Right cardiac atrium (tissue), 5 donors: ENCODE measurements around the gene AKIRIN2. TPM values are rescaled to one million over a fixed set of nuclear protein-coding genes. Genes with fewer than 3 reads are reported as not detected.
"Not testable (repeated sequence)": the region's sequence is repeated elsewhere in the genome, so short reads cannot be mapped to it uniquely, and the experiment has no call there.

ENCODE experiments used
- ATAC-seq, 2 donors: fragments of 200-7000 bp; cut with Tn5 transposase; one replicate each; pipeline versions ENCODE4 v1.8.0 to v1.9.1; 2020; ENCODE audit warnings: moderate library complexity in 2 of 2, mild to moderate bottlenecking in 1 of 2
- DNase-seq, 3 donors: peaks; one replicate each; pipeline ENCODE4 v3.0.0-alpha.2; 2020
- H3K27ac ChIP-seq: one replicate; pipeline ENCODE4 v1.5.1; 2013; ENCODE audit warnings: mild to moderate bottlenecking, low read length, control low read depth, moderate library complexity
- H3K27me3 ChIP-seq: one replicate; pipeline ENCODE4 v1.6.1; 2013; ENCODE audit not compliant: control insufficient read depth, insufficient read depth
- H3K4me1 ChIP-seq: one replicate; pipeline ENCODE4 v1.6.1; 2013; ENCODE audit warnings: low read length; ENCODE audit not compliant: control insufficient read depth, insufficient read depth
- H3K4me3 ChIP-seq: one replicate; pipeline ENCODE4 v1.5.1; 2013; ENCODE audit warnings: low read length, control low read depth
- H3K9me3 ChIP-seq: one replicate; pipeline ENCODE4 v1.6.1; 2013; ENCODE audit warnings: low read length; ENCODE audit not compliant: control insufficient read depth
- WGBS: extraction: QIAGEN DNeasy Blood & Tissue Kit; methylation state at CpG from one replicate; pipeline ENCODE4 v1.1.7; 2013; 5-methylcytosine and 5-hydroxymethylcytosine counted together
- intact Hi-C, 4 donors: fragments of 100-400 bp; cut with DNase I; formaldehyde crosslinking; loops; one replicate each; pipeline versions ENCODE4 v1.11.0 to v1.14.0; 2022 to 2023
- polyA plus RNA-seq: library from polyadenylated mRNA; stranded (reverse); fragments of 200-250 nt; gene quantifications from one replicate; pipeline ENCODE4 v1.2.3, GENCODE V29; 2013
- total RNA-seq, 4 donors: library from RNA; stranded (reverse); fragmentation: NEBNext Ultra II Directional; extraction: Animal tissue kit (Norgen Biotek cat#: 25700); gene quantifications; one replicate each; pipeline ENCODE4 v1.2.1, GENCODE V29; 2021
- donor health status: healthy with polysubstance abuse.
- donor health status: DM: no; HTN: yes; CAD: no.
- donor health status: DM: no; HTN: no; CAD: no.
- donor health status: DM: no; HTN: yes; CAD: no; lungs with severe emphysema.
- donor health status: DM: yes; HTN: yes; CAD: no.

The AKIRIN2 gene
- total and polyA plus RNA-seq, 5 donors: 32.6 to 39.7 (median 37.3) TPM

DNA sequence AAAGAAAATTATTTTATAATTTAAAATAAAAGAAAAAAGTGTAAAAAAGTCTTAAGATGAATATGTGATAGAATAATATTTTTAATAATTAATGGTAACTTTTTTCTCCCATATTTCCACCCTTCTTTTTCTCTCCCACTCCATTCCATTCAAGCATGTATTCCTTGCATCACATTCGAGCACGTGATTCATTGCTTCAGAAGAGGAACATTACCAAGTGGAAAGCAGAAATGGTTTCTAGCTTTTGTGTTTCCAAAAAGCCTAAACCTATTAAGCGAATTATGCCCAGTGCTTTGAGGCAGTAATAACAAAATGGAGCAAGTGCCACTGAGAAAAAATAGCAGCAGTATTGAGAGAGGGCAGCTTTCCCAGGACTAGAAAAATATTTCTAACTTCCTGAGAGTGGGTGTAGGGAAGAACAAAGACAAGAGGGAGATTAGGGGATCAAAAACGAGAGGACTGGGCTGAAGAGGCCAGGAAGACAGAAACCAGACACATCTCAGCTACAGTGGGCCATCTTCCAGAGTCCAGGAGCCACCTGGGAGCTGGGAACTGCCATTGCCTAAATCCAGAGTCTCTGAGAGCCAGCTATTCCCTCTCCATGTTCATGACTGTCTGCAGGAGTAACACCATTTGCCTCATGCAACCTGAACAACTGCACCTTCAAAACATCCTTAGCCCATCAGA lies 15.0 kb upstream of the AKIRIN2 start:
- Histone ChIP-seq H3K4me3 (no peak overlapping the region), H3K9me3 (no peaks in the 10 kb centered on the region), H3K4me1 (no peaks in the 10 kb centered on the region), H3K27me3 (no peaks in the 10 kb centered on the region), H3K27ac (no peak overlapping the region)
- 48% methylated on average over 4 of the region's 4 CpGs for WGBS
- intact Hi-C loops: no loop called here
- ATAC-seq: no peak
- DNase-seq: no peak

DNA sequence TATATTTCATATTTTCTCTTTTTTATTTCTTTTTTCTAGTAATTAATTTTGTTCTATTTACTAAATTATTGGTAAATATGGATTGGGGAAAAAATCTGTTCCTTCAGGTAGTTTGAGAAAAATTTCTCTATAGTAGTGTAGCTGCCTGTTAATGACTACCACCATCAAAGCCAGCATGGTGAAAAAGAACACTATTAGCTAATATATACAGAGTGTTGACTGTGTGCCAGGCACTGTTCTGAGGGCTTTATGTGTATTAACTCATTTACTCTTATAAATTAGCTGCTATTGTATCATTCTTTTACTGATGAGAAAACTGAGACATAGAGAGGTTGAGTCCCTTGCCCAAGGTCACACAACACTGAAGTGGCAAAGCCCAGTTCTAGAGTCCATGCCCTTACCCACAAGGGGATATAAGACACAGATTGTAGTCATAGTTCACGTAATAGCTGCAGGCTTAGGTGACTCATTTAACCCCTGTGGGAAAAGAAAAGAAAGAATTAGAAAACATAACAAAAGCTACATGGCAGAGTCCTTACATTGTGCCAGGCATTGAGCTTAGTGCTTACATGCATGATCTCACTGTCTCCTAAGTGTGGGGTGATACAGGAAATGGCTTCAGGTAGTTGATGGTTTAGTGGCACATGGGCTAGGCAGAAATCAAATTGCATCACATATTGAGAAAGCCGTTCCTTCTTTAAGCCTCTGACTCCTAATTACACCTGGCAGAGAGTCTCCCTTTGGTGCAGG lies 12.2 kb upstream of the AKIRIN2 start:
- H3K4me3 ChIP-seq: no peak overlapping the region
- ATAC-seq: no peak
- peaks cover 2% of the 10 kb centered on the region for H3K4me1 ChIP-seq
- DNase-seq: no peak
- no peaks in the 10 kb centered on the region for H3K27me3 ChIP-seq
- 71% methylated on average over 2 of the region's 2 CpGs for WGBS
- no peak overlapping the region for H3K27ac ChIP-seq
- intact Hi-C loops: no loop called here
- H3K9me3 ChIP-seq: no peaks in the 10 kb centered on the region

DNA sequence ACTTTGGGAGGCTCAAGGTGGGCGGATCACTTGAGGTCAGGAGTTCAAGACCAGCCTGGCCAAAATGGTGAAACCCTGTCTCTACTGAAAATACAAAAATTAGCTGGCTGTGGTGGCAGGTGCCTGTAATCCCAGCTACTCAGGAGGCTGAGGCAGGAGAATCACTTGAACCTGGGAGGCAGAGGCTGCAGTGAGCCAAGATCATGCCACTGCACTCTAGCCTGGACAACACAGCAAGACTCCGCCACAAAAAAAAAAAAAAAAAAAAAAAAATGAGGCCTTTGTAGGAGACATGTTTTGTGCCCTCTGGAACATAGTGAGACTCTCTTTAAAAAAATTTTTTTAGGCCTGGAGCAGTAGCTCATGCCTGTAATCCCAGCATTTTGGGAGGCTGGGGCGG lies 10.7 kb upstream of the AKIRIN2 start:
- H3K27me3 ChIP-seq, H3K4me3 ChIP-seq, H3K27ac ChIP-seq, DNase-seq, H3K9me3 ChIP-seq, intact Hi-C loops, ATAC-seq, H3K4me1 ChIP-seq: not testable (repeated sequence)
- 94% methylated on average over 3 of the region's 3 CpGs for WGBS

DNA sequence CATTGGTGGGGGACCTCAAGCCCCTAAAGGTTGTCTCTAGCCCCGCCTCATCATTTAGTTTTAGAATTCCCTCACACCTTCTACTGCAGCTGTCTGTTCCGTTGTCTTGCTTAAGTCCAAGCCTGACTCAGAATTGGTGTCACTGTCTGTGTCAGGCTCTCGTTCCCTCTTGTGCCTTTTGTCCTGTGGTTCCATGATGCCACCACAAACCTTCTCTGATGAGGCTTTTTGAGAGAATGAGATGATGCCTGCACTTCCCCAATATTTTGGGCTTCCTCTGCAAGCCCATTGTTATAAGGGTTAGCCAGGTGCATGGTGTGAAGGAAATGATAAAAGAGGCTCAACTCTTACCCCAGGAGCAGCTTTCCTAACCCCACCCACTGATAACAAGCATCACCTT lies 8.1 kb upstream of the AKIRIN2 start:
- H3K4me3 ChIP-seq: no peak overlapping the region
- DNase-seq (no peak), ATAC-seq (no peak)
- intact Hi-C loops: no loop called here
- H3K27ac ChIP-seq: no peak overlapping the region
- 73% methylated on average over 3 of the region's 3 CpGs for WGBS
- no peaks in the 10 kb centered on the region for H3K27me3 ChIP-seq
- H3K9me3 ChIP-seq: no peaks in the 10 kb centered on the region
- H3K4me1 ChIP-seq: peaks cover 2% of the 10 kb centered on the region

DNA sequence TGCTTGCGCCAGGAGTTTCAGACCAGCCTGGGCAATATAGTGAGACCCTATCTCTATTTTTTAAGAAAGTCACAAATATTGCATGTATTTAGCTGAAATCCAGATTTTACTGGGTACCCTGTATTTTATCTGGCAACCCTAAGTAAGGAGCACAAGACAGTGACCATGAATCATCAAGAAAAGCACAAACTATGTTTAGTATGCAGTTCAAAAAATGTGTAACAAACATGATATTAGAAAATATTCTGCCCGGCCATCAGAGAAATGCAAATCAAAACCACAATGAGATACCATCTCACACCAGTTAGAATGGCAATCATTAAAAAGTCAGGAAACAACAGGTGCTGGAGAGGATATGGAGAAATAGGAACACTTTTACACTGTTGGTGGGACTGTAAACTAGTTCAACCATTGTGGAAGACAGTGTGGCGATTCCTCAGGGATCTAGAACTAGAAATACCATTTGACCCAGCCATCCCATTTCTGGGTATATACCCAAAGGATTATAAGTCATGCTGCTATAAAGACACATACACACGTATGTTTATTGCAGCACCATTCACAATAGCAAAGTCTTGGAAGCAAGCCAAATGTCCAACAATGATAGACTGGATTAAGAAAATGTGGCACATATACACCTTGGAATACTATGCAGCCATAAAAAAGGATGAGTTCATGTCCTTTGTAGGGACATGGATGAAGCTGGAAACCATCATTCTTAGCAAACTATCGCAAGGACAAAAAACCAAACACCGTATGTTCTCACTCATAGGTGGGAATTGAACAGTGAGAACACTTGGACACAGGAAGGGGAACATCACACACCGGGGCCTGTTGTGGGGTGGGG lies 6.8 kb upstream of the AKIRIN2 start:
- WGBS: 93% methylated on average over 6 of the region's 7 CpGs
- H3K4me1 ChIP-seq, H3K27me3 ChIP-seq, intact Hi-C loops, ATAC-seq, H3K27ac ChIP-seq, H3K4me3 ChIP-seq, H3K9me3 ChIP-seq, DNase-seq: not testable (repeated sequence)

DNA sequence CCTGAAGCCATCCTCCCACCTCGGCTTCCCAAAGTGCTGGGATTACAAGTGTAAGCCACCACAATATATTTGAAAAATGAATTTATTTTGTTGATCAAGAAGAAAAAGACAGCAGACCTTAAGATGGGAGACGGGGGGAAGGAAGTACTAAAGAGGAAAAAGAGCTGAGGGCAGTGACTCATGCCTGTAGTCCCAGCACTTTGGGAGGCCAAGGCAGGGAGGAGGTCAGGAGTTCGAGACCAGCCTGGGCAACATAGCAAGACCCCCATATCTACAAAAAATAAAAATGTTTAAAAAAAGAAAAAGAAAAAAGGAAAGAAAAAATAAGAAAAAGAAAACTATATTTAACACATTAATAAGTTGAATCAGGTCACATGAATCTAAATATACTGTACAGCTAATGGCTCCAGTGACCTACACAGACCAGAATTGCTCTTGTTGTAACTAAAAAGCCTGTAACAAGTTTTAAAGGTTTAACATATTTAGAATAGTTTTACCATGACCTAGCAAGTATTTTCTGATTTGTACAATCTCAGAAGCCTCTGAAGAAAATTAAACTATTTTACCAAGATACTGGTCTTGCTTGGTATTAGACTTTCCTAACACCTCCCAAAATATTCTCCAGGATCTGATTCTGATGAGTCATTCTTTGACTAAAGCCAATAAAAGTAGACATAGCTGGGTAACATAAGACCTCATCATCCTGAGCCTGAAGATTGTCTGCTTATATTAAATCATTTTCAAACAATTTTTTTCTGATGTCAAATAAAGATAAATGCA lies 4.3 kb upstream of the AKIRIN2 start:
- Histone ChIP-seq H3K9me3 (no peaks in the 10 kb centered on the region), H3K4me3 (no peak overlapping the region), H3K27me3 (no peaks in the 10 kb centered on the region), H3K4me1 (peaks cover 2% of the 10 kb centered on the region), H3K27ac (no peak overlapping the region)
- intact Hi-C loops: no loop called here
- ATAC-seq (no peak), DNase-seq (no peak)
- WGBS: 83% methylated on average over 3 of the region's 3 CpGs

DNA sequence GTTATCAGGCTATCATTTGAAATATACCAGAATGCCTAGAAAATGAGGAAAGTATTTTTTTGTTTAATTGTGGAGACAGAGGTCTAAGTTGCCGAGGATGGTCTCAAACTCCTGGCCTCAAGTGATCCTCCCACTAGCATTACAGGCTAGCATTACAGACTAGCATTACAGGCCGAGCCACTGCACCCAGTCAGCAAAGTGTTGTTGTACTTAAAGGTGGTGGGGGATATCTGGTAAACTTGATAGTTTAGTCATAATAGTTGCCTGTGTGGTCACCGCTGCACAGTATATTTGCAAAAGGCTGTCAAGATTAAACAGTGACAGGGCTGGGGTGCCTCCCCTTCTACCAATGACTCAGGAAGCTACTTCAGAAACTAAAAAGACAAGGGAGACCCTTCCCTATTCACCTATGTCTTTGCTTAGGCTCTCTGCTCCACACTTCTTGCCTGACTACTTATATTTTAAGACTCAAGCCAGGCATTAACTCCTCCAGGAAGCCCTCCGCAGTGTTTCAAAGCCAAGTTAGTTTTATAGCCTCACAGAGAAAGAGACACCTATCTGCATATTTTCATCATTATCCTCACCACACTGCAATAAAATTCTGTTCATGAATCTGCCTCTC lies 3.1 kb upstream of the AKIRIN2 start:
- Histone ChIP-seq H3K9me3 (no peaks in the 10 kb centered on the region), H3K27me3 (no peaks in the 10 kb centered on the region), H3K27ac (no peak overlapping the region), H3K4me1 (peaks cover 2% of the 10 kb centered on the region), H3K4me3 (no peak overlapping the region)
- 86% methylated on average over 4 of the region's 4 CpGs for WGBS
- no peak for DNase-seq
- no peak for ATAC-seq
- intact Hi-C loops: no loop called here

DNA sequence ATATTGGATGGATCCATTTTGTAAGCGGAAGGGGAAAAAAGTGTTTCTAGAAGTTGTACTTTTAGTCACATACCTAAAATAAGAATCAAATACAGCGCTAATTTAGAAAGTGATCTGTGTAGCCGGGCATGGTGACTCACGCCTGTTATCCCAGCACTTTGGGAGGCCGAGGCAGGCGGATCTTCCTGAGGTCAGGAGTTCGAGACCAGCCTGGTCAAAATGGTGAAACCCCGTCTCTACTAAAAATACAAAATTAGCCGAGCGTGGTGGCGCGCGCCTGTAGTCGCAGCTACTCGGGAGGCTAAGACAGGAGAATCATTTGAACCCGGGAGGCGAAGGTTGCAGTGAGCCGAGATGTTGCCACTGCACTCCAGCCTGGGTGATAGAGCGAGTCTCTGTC lies 1.0 kb upstream of the AKIRIN2 start:
- H3K9me3 ChIP-seq, H3K4me1 ChIP-seq, H3K27me3 ChIP-seq, DNase-seq, intact Hi-C loops, ATAC-seq: not testable (repeated sequence)
- Histone ChIP-seq H3K4me3 (peak overlapping the region; percentile 73), H3K27ac (peak overlapping the region; percentile 41)
- 81% methylated on average over 19 of the region's 19 CpGs for WGBS

DNA sequence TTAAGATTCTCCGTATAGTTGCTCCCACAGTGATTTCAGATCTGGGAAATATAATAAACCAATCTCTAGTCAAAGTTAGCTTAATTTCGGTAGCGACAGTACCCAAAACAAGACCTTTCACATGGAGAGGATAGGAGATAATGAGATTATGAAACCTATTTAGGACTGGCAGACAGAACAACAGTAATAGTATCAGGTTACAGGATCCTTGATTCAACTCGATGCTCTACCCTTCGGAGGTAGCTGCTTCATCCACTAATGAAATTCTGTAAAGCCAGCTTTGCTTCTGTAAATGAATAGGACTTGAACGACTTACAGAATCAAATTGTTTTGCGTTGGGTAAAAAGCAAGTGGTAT lies 534 bp upstream of the AKIRIN2 start:
- under 1% methylated on average over 7 of the region's 7 CpGs for WGBS
- Histone ChIP-seq H3K4me3 (peak overlapping the region; percentile 73), H3K27me3 (no peaks in the 10 kb centered on the region), H3K9me3 (no peaks in the 10 kb centered on the region), H3K4me1 (no peaks in the 10 kb centered on the region), H3K27ac (peak overlapping the region; percentile 18)
- intact Hi-C loops: no loop called here
- ATAC-seq: peak; percentile 9 to 10
- DNase-seq: no peak

DNA sequence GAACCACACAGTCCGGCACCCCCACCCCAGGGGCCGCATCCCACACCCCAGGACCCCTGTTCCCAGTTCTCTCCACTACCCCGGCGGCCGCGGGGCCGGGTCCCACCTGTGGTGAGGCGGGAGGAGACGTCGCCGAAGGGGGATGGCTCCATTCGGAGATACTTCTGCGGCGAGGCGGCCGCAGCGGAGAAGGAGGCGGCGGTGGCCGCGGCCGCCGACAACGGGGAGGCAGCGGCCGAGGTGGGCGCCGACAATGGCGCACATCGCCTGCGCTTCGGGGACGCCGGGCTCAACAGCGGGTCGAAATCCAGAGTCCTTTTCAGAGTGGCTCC lies 723 bp downstream of the AKIRIN2 start:
- Histone ChIP-seq H3K27me3 (no peaks in the 10 kb centered on the region), H3K27ac (peak overlapping the region; percentile 99), H3K4me3 (peak overlapping the region; percentile 73), H3K9me3 (no peaks in the 10 kb centered on the region), H3K4me1 (peaks cover 3% of the 10 kb centered on the region)
- intact Hi-C loops: no loop called here
- ATAC-seq: peak in 1 of 2 donors; percentile 5
- DNase-seq: peak; percentile 30 to 70 (median 68)
- under 1% methylated on average over 36 of the region's 36 CpGs for WGBS
